Measurements from ENCODE around the gene DENND1A.
"Not testable (repeated sequence)": the region's sequence is repeated elsewhere in the genome, so short reads cannot be mapped to it uniquely, and the experiment has no call there.

The DENND1A gene

GRCh38 chr9:123821619-123822018, 108.3 kb downstream of the DENND1A start:
- no peak for DNase-seq (ENCODE audit: low spot score)

- no peak for DNase-seq (ENCODE audit: low spot score)
Observed at GRCh38 chr9:123820139-123820538, 109.8 kb downstream of the DENND1A start.

- DNase-seq (ENCODE audit: low spot score), result no peak
Observed at GRCh38 chr9:123816817-123817472, 113.0 kb downstream of the DENND1A start.

GRCh38 chr9:123815856-123816255, 114.1 kb downstream of the DENND1A start:
- DNase-seq (ENCODE audit: low spot score), result not testable (repeated sequence)

- no peak for DNase-seq (ENCODE audit: low spot score)
Observed at GRCh38 chr9:123814496-123814895, 115.4 kb downstream of the DENND1A start.

- no peak for DNase-seq (ENCODE audit: low spot score)
Observed at GRCh38 chr9:123812984-123813383, 116.9 kb downstream of the DENND1A start.

- no peak for DNase-seq (ENCODE audit: low spot score)
Observed at GRCh38 chr9:123807251-123807650, 122.7 kb downstream of the DENND1A start.

- DNase-seq (ENCODE audit: low spot score), result no peak
Observed at GRCh38 chr9:123806829-123807228, 123.1 kb downstream of the DENND1A start.

- no peak for DNase-seq (ENCODE audit: low spot score)
Observed at GRCh38 chr9:123798195-123798594, 131.7 kb downstream of the DENND1A start.

GRCh38 chr9:123796618-123797484, 133.1 kb downstream of the DENND1A start:
- DNase-seq (ENCODE audit: low spot score), result no peak

- DNase-seq (ENCODE audit: low spot score), result no peak
Observed at GRCh38 chr9:123796094-123796493, 133.8 kb downstream of the DENND1A start.

GRCh38 chr9:123795336-123795735, 134.6 kb downstream of the DENND1A start:
- no peak for DNase-seq (ENCODE audit: low spot score)

GRCh38 chr9:123792501-123792900, 137.4 kb downstream of the DENND1A start:
- no peak for DNase-seq (ENCODE audit: low spot score)

- no peak for DNase-seq (ENCODE audit: low spot score)
Observed at GRCh38 chr9:123789554-123790292, 140.2 kb downstream of the DENND1A start.

- no peak for DNase-seq (ENCODE audit: low spot score)
Observed at GRCh38 chr9:123787416-123787815, 142.5 kb downstream of the DENND1A start.

GRCh38 chr9:123784518-123784917, 145.4 kb downstream of the DENND1A start:
- DNase-seq (ENCODE audit: low spot score), result no peak

- DNase-seq (ENCODE audit: low spot score), result no peak
Observed at GRCh38 chr9:123778232-123778902, 151.6 kb downstream of the DENND1A start.

- DNase-seq (ENCODE audit: low spot score), result no peak
Observed at GRCh38 chr9:123776708-123777537, 153.0 kb downstream of the DENND1A start.

GRCh38 chr9:123775289-123776284, 154.3 kb downstream of the DENND1A start:
- no peak for DNase-seq (ENCODE audit: low spot score)

GRCh38 chr9:123773783-123774182, 156.1 kb downstream of the DENND1A start:
- DNase-seq (ENCODE audit: low spot score), result no peak

Data from cerebellar cortex (tissue), 1 donor.